Neural cell (in vitro differentiated cells): ENCODE measurements around the gene SERPINA6. TPM values are rescaled to one million over a fixed set of nuclear protein-coding genes. Genes with fewer than 3 reads are reported as not detected.

Experiments
- H2AFZ ChIP-seq: fragments of 200-600, 300-800 bp; sonication (generic), shearing (Covaris generic); 2 replicates; pipeline ENCODE4 v1.6.0; 2014; ENCODE audit warnings: low read depth, mild to moderate bottlenecking, antibody characterized with exemption, low read length, moderate library complexity
- H3F3A ChIP-seq: fragments of 200-600 bp; shearing (Covaris generic); 2 replicates; pipeline ENCODE4 v1.6.1; 2016; ENCODE audit warnings: mild to moderate bottlenecking, moderate library complexity, mixed read lengths, antibody characterized with exemption, low read length; ENCODE audit not compliant: insufficient read depth, poor library complexity, severe bottlenecking
- H3K27ac ChIP-seq: fragments of 200-600, 300-800 bp; sonication (generic), shearing (Covaris generic); 2 replicates; pipeline ENCODE4 v1.5.1; 2014; ENCODE audit warnings: mild to moderate bottlenecking, low read length, moderate library complexity
- H3K27me3 ChIP-seq: fragments of 300-800, 200-600 bp; sonication (generic), shearing (Covaris generic); 2 replicates; pipeline ENCODE4 v1.6.0; 2014; ENCODE audit warnings: mild to moderate bottlenecking, low read depth, low read length, moderate library complexity; ENCODE audit not compliant: insufficient read depth
- H3K36me3 ChIP-seq: fragments of 300-800, 200-600 bp; sonication (generic), shearing (Covaris generic); 2 replicates; pipeline ENCODE4 v1.5.1; 2014; ENCODE audit warnings: mild to moderate bottlenecking, antibody characterized with exemption, low read length, moderate library complexity; ENCODE audit not compliant: insufficient read depth
- H3K4me2 ChIP-seq: fragments of 300-800, 200-600 bp; sonication (generic), shearing (Covaris generic); 2 replicates; pipeline ENCODE4 v1.6.0; 2014; ENCODE audit warnings: mild to moderate bottlenecking, low read length
- H3K4me3 ChIP-seq: fragments of 300-800, 200-600 bp; sonication (generic), shearing (Covaris generic); 2 replicates; pipeline ENCODE4 v1.5.1; 2014; ENCODE audit warnings: mild to moderate bottlenecking, low read length, moderate library complexity
- H3K79me2 ChIP-seq: fragments of 200-600 bp; shearing (Covaris generic); replicated peaks from 2 replicates; pipeline ENCODE4 v1.6.0; 2014; ENCODE audit warnings: mild to moderate bottlenecking, low read length, moderate library complexity; ENCODE audit not compliant: insufficient read depth
- H3K9ac ChIP-seq: fragments of 300-800, 200-600 bp; sonication (generic), shearing (Covaris generic); 2 replicates; pipeline ENCODE4 v1.6.1; 2016; ENCODE audit warnings: mild to moderate bottlenecking, low read length, mixed read lengths
- H3K9me2 ChIP-seq: fragments of 200-600 bp; shearing (Covaris generic); 2 replicates; pipeline ENCODE4 v1.6.1; 2016; ENCODE audit warnings: mild to moderate bottlenecking, low read length, mixed read lengths; ENCODE audit not compliant: insufficient read depth
- H3K9me3 ChIP-seq: fragments of 200-600, 300-800 bp; sonication (generic), shearing (Covaris generic); 2 replicates; pipeline ENCODE4 v1.6.1; 2016; ENCODE audit warnings: mild to moderate bottlenecking, mixed run types, low read length, moderate library complexity, mixed read lengths
- H4K20me1 ChIP-seq: fragments of 200-600 bp; shearing (Covaris generic); 2 replicates; pipeline ENCODE4 v1.6.1; 2016; ENCODE audit warnings: mild to moderate bottlenecking, mixed run types; ENCODE audit not compliant: insufficient read depth
- EP300 ChIP-seq: fragments of 450-650 bp; conservative IDR thresholded peaks from 2 replicates; pipeline ENCODE4 v1.6.1; 2014; ENCODE audit warnings: antibody characterized with exemption, mild to moderate bottlenecking, moderate library complexity; ENCODE audit not compliant: poor library complexity, severe bottlenecking
- EZH2 ChIP-seq: fragments of 200-600, 300-800 bp; shearing (Covaris generic), sonication (generic); IDR thresholded peaks from 2 replicates; pipeline ENCODE4 v1.6.1; 2014; ENCODE audit warnings: antibody characterized with exemption, low read length, borderline replicate concordance, mild to moderate bottlenecking; ENCODE audit not compliant: insufficient read depth, poor library complexity, severe bottlenecking
- MXI1 ChIP-seq: fragments of 450-650 bp; conservative IDR thresholded peaks from 2 replicates; pipeline ENCODE4 v1.6.1; 2014; ENCODE audit warnings: antibody characterized with exemption, mild to moderate bottlenecking; ENCODE audit not compliant: poor library complexity, severe bottlenecking
- POLR2AphosphoS5 ChIP-seq: IDR thresholded peaks from 2 replicates; pipeline ENCODE4 v1.6.1; 2012
- RAD21 ChIP-seq: fragments of 450-650 bp; conservative IDR thresholded peaks from 2 replicates; pipeline ENCODE4 v1.6.1; 2014; ENCODE audit warnings: antibody characterized with exemption, mild to moderate bottlenecking, moderate library complexity
- SMC3 ChIP-seq: fragments of 450-650 bp; conservative IDR thresholded peaks from 2 replicates; pipeline ENCODE4 v1.6.1; 2014; ENCODE audit warnings: antibody characterized with exemption, mild to moderate bottlenecking, moderate library complexity; ENCODE audit not compliant: poor library complexity
- TAF1 ChIP-seq: IDR thresholded peaks from 2 replicates; pipeline ENCODE4 v1.6.1; 2012; ENCODE audit warnings: low read depth
- polyA plus RNA-seq: library from polyadenylated mRNA; depleted of rRNA; stranded (reverse); fragments of >200 nt; gene quantifications from 2 replicates; pipeline ENCODE4 v1.2.3, GENCODE V29; 2014
- TF ChIP-seq, protein P1 (sequence below): IDR thresholded peaks from 2 replicates; pipeline ENCODE4 v1.6.1; 2012; ENCODE audit warnings: borderline replicate concordance
- TF ChIP-seq, protein P2 (sequence below): fragments of 450-650 bp; IDR thresholded peaks from 2 replicates; pipeline ENCODE4 v1.5.1; 2014; ENCODE audit warnings: antibody characterized with exemption, mild to moderate bottlenecking, moderate library complexity; ENCODE audit not compliant: poor library complexity, severe bottlenecking

SERPINA6 gene
- polyA plus RNA-seq, 1 donor from 2014 or later = not detected

DNA sequence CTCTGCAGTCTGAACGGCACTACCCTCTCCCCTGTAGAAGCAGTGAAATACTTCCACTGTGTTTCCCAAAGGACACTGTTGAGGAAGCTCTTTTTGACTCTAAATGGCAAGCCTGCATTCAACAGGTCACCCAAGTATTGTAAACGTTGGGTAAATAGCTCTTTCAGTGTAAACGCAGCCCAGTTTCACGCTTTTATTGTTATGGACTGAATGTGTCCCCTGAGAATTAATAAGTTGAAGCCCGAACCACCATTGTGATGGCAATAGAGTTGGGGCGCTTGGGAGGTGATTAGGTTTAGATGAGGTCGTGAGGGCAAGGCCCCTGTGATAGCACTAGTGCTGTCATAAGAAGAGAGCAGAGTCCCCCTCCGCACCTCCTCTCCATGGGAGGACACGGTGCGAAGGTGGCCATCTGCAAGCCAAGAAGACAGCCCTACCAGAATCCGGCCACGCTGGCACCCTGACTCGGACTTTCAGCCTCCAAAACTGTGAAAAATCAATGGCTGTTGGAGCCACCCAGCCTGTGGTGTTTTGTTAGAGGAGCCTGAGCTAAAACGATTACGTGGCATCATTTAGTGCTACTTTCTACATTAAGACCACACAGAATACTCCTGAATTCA lies 31.1 kb downstream of the SERPINA6 start:
- no peaks in the 10 kb centered on the region for H3K9me2 ChIP-seq
- H3K79me2 ChIP-seq = no peaks in the 10 kb centered on the region
- no peak overlapping the region for H3K27ac ChIP-seq
- H3K9me3 ChIP-seq = no peaks in the 10 kb centered on the region
- no peaks in the 10 kb centered on the region for H4K20me1 ChIP-seq
- no peak overlapping the region for H3K4me3 ChIP-seq
- H3K9ac ChIP-seq = no peak overlapping the region
- H3K4me2 ChIP-seq = no peak overlapping the region
- H2AFZ ChIP-seq = no peak overlapping the region
- H3F3A ChIP-seq = no peaks in the 10 kb centered on the region
- H3K27me3 ChIP-seq = no peaks in the 10 kb centered on the region
- TF ChIP-seq, protein P1, sequence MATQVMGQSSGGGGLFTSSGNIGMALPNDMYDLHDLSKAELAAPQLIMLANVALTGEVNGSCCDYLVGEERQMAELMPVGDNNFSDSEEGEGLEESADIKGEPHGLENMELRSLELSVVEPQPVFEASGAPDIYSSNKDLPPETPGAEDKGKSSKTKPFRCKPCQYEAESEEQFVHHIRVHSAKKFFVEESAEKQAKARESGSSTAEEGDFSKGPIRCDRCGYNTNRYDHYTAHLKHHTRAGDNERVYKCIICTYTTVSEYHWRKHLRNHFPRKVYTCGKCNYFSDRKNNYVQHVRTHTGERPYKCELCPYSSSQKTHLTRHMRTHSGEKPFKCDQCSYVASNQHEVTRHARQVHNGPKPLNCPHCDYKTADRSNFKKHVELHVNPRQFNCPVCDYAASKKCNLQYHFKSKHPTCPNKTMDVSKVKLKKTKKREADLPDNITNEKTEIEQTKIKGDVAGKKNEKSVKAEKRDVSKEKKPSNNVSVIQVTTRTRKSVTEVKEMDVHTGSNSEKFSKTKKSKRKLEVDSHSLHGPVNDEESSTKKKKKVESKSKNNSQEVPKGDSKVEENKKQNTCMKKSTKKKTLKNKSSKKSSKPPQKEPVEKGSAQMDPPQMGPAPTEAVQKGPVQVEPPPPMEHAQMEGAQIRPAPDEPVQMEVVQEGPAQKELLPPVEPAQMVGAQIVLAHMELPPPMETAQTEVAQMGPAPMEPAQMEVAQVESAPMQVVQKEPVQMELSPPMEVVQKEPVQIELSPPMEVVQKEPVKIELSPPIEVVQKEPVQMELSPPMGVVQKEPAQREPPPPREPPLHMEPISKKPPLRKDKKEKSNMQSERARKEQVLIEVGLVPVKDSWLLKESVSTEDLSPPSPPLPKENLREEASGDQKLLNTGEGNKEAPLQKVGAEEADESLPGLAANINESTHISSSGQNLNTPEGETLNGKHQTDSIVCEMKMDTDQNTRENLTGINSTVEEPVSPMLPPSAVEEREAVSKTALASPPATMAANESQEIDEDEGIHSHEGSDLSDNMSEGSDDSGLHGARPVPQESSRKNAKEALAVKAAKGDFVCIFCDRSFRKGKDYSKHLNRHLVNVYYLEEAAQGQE = no peak
- TF ChIP-seq EP300 = no peak
- no peak for TF ChIP-seq RAD21
- TF ChIP-seq SMC3 = no peak
- TF ChIP-seq EZH2 = no peak
- TF ChIP-seq, protein P2, sequence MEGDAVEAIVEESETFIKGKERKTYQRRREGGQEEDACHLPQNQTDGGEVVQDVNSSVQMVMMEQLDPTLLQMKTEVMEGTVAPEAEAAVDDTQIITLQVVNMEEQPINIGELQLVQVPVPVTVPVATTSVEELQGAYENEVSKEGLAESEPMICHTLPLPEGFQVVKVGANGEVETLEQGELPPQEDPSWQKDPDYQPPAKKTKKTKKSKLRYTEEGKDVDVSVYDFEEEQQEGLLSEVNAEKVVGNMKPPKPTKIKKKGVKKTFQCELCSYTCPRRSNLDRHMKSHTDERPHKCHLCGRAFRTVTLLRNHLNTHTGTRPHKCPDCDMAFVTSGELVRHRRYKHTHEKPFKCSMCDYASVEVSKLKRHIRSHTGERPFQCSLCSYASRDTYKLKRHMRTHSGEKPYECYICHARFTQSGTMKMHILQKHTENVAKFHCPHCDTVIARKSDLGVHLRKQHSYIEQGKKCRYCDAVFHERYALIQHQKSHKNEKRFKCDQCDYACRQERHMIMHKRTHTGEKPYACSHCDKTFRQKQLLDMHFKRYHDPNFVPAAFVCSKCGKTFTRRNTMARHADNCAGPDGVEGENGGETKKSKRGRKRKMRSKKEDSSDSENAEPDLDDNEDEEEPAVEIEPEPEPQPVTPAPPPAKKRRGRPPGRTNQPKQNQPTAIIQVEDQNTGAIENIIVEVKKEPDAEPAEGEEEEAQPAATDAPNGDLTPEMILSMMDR = no peak
- TF ChIP-seq MXI1 = no peak
- no peak for TF ChIP-seq TAF1
- no peak for TF ChIP-seq POLR2AphosphoS5
- no peaks in the 10 kb centered on the region for H3K36me3 ChIP-seq

DNA sequence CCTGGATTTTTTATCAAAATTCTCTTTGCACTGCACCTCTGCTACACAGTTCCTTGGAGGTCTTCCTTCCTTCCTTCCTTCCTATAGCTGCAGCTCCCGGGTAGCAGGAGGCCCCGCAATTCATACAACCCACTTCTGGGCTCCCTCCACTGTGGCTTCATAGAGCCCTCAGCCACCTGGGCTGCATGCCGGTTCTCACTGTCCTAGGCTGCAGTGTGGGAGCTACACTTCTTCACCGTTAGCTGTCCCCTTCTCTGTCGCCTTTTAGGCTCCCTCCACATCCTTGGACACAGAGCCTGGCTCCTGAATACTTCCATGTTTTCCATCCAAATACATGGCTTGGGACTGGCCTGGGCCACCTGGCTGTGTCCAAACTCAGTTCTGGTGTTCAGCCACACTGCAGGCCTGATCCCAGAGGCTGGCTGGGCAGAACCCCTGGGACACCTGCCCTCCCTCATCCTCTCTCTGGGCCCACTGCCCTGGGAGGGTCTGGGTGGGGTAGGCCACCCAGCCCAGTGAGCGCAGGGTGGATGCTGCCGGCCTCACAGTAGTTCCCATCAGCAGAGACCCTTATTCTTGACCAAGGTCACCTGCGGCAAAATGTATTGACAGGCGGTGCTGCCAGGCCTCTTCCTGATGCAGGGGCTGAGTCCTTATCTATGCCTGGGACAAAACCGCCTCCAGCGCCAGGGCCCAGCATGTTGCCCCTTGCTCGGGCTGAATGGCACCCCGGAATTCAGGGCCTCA lies 31.8 kb downstream of the SERPINA6 start:
- TF ChIP-seq RAD21 (no peak), POLR2AphosphoS5 (no peak), MXI1 (no peak), EP300 (no peak), EZH2 (no peak)
- TF ChIP-seq, protein P2 = no peak
- TF ChIP-seq, protein P1 = no peak

More for the DNA sequence above, 31.8 kb downstream of the SERPINA6 start:
- Histone ChIP-seq H3K9ac (no peak overlapping the region), H3K27me3 (no peaks in the 10 kb centered on the region), H3K79me2 (no peaks in the 10 kb centered on the region), H3K4me2 (no peak overlapping the region), H3K36me3 (no peaks in the 10 kb centered on the region), H2AFZ (no peak overlapping the region), H3K27ac (no peak overlapping the region), H3K9me3 (no peaks in the 10 kb centered on the region), H4K20me1 (no peaks in the 10 kb centered on the region), H3K4me3 (no peak overlapping the region), H3K9me2 (no peaks in the 10 kb centered on the region), H3F3A (no peaks in the 10 kb centered on the region)
